OCI-LY3 (cell line): Measurements from ENCODE around the gene MYH15.
A peak's percentile ranks its signal among the peaks of the same experiment; 100 is the strongest.

Source experiments
- H2AFZ ChIP-seq: fragments of 200-600, 300-600 bp; shearing (Covaris generic); 2 replicates; pipeline ENCODE4 v1.6.0; 2014; ENCODE audit warnings: antibody characterized with exemption, low read depth, low read length
- H3K27ac ChIP-seq: fragments of 200-600, 300-600 bp; sonication (generic); 2 replicates; pipeline ENCODE4 v1.5.1; 2014; ENCODE audit warnings: mild to moderate bottlenecking, low read length, moderate library complexity, mixed read lengths
- H3K27me3 ChIP-seq: fragments of 200-600, 300-600 bp; sonication (generic); 2 replicates; pipeline ENCODE4 v1.6.1; 2014; ENCODE audit warnings: low read depth, low read length, mixed read lengths
- H3K36me3 ChIP-seq: fragments of 200-600, 300-600 bp; sonication (generic); replicated peaks from 2 replicates; pipeline ENCODE3; 2014; ENCODE audit warnings: low read depth, low read length, mixed read lengths
- H3K4me1 ChIP-seq: fragments of 300-600, 200-600 bp; sonication (generic); 2 replicates; pipeline ENCODE4 v1.6.1; 2014; ENCODE audit warnings: low read length, mixed read lengths
- H3K4me2 ChIP-seq: fragments of 200-600, 300-600 bp; sonication (generic); 2 replicates; pipeline ENCODE4 v1.6.1; 2014; ENCODE audit warnings: low read length, mixed read lengths
- H3K4me3 ChIP-seq: fragments of 300-600, 200-600 bp; sonication (generic); 2 replicates; pipeline ENCODE4 v1.5.1; 2014; ENCODE audit warnings: antibody characterized with exemption, mild to moderate bottlenecking, low read length, moderate library complexity
- H3K79me2 ChIP-seq: fragments of 300-600, 200-600 bp; shearing (Covaris generic); 2 replicates; pipeline ENCODE4 v1.6.1; 2014; ENCODE audit warnings: mild to moderate bottlenecking, low read length, mixed read lengths
- H3K9ac ChIP-seq: fragments of 300-600, 200-600 bp; shearing (Covaris generic); 2 replicates; pipeline ENCODE4 v1.6.0; 2014; ENCODE audit warnings: mild to moderate bottlenecking, low read length, moderate library complexity
- H3K9me3 ChIP-seq: fragments of 200-600, 300-600 bp; shearing (Covaris generic); 2 replicates; pipeline ENCODE4 v1.6.1; 2014; ENCODE audit warnings: low read length, mixed read lengths; ENCODE audit not compliant: insufficient read depth
- H4K20me1 ChIP-seq: fragments of 200-600, 300-600 bp; sonication (generic); 2 replicates; pipeline ENCODE4 v1.6.1; 2016; ENCODE audit warnings: low read length, mixed read lengths; ENCODE audit not compliant: insufficient read depth
- CTCF ChIP-seq: fragments of 200-600, 300-600 bp; sonication (generic); IDR thresholded peaks from 2 replicates; pipeline ENCODE4 v1.5.1; 2014; ENCODE audit warnings: antibody characterized with exemption, low read length, low read depth
- EZH2phosphoT487 ChIP-seq: fragments of 200-600 bp; shearing (Covaris generic); IDR thresholded peaks from 2 replicates; pipeline ENCODE4 v1.6.1; 2018; ENCODE audit warnings: antibody characterized with exemption, mixed run types, low read depth

MYH15 gene

DNA sequence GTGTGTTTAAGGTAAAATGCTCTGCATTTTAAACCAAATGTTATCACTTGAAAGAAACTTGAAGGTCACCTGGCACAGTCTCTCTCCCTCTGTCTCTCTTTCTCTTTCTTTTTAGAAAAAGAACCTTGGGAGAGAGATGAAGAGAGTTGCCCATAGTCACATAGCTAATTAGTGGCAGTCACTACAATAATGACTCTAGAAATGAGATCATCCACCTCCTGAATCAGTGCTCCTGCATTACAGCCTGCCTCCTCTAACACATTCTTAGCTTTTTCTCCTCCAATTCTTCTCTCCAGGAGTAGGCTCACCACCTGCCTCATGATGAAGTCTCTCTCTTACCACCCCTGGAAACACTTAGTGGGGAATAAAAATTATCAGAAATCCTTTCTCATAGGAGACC lies 2.5 kb downstream of the MYH15 start:
- no peaks in the 10 kb centered on the region for H3K9me3 ChIP-seq
- no peak overlapping the region for H3K4me3 ChIP-seq
- H4K20me1 ChIP-seq: no peaks in the 10 kb centered on the region
- TF ChIP-seq EZH2phosphoT487 (no peak), CTCF (no peak)
- no peak overlapping the region for H3K27ac ChIP-seq
- no peaks in the 10 kb centered on the region for H3K36me3 ChIP-seq
- H3K4me1 ChIP-seq: no peaks in the 10 kb centered on the region
- no peak overlapping the region for H3K9ac ChIP-seq
- no peak overlapping the region for H3K4me2 ChIP-seq
- H3K27me3 ChIP-seq: no peaks in the 10 kb centered on the region
- H2AFZ ChIP-seq: no peak overlapping the region
- no peaks in the 10 kb centered on the region for H3K79me2 ChIP-seq

- TF ChIP-seq EZH2phosphoT487: no peak
- TF ChIP-seq CTCF: peak; percentile 36
- no peaks in the 10 kb centered on the region for H3K27me3 ChIP-seq
- no peaks in the 10 kb centered on the region for H4K20me1 ChIP-seq
- H3K79me2 ChIP-seq: no peaks in the 10 kb centered on the region
- H3K27ac ChIP-seq: no peak overlapping the region
- H3K4me3 ChIP-seq: no peak overlapping the region
- H2AFZ ChIP-seq: no peak overlapping the region
- no peak overlapping the region for H3K9ac ChIP-seq
- no peaks in the 10 kb centered on the region for H3K4me1 ChIP-seq
- no peaks in the 10 kb centered on the region for H3K9me3 ChIP-seq
- no peaks in the 10 kb centered on the region for H3K36me3 ChIP-seq
- H3K4me2 ChIP-seq: no peak overlapping the region
Observed at GRCh38 chr3:108505811-108506210, 4.6 kb downstream of the MYH15 start.

- no peak overlapping the region for H2AFZ ChIP-seq
- no peaks in the 10 kb centered on the region for H3K9me3 ChIP-seq
- no peaks in the 10 kb centered on the region for H3K36me3 ChIP-seq
- H3K4me3 ChIP-seq: no peak overlapping the region
- H3K4me2 ChIP-seq: no peak overlapping the region
- no peak overlapping the region for H3K27ac ChIP-seq
- no peaks in the 10 kb centered on the region for H3K79me2 ChIP-seq
- H3K4me1 ChIP-seq: no peaks in the 10 kb centered on the region
- H4K20me1 ChIP-seq: no peaks in the 10 kb centered on the region
- no peak overlapping the region for H3K9ac ChIP-seq
- TF ChIP-seq CTCF: no peak
- TF ChIP-seq EZH2phosphoT487: no peak
- no peaks in the 10 kb centered on the region for H3K27me3 ChIP-seq
Observed at GRCh38 chr3:108503722-108504121, 6.7 kb downstream of the MYH15 start.

DNA sequence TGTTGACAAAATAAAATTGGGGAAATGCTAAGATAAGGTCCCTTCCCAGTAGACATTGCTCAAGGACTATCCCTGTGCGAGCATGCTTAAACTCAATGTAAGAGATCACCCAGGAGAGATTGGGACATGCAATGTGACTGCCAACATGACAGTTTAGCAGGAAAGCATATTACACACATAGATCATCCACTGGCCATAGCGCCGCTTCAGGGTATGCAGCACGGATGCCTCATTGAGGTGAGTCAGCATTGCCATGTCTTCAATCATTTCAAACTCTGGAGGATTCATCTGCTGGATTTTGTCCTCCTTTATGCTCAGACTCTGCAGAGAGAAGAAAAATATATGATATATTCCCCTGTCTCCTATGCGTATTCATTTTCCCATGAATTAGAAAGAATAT lies 8.9 kb downstream of the MYH15 start:
- Histone ChIP-seq H3K36me3 (no peaks in the 10 kb centered on the region), H3K4me3 (no peak overlapping the region), H3K4me1 (no peaks in the 10 kb centered on the region), H3K79me2 (no peaks in the 10 kb centered on the region), H4K20me1 (no peaks in the 10 kb centered on the region), H3K9me3 (no peaks in the 10 kb centered on the region), H3K9ac (no peak overlapping the region), H3K27me3 (no peaks in the 10 kb centered on the region), H2AFZ (no peak overlapping the region), H3K27ac (no peak overlapping the region), H3K4me2 (no peak overlapping the region)
- TF ChIP-seq CTCF: no peak
- TF ChIP-seq EZH2phosphoT487: no peak
